Endodermal cell (in vitro differentiated cells): Measurements from ENCODE around the gene HMBS. TPM values are rescaled to one million over a fixed set of nuclear protein-coding genes. Genes with fewer than 3 reads are reported as not detected.

Experiments used
- DNase-seq: peaks from one replicate; pipeline ENCODE4 v3.0.0-alpha.2; 2017
- H3K27ac ChIP-seq: 2 replicates; pipeline ENCODE4 v1.5.1; 2013; ENCODE audit warnings: mild to moderate bottlenecking, low read depth, low read length, moderate library complexity
- H3K27me3 ChIP-seq: 2 replicates; pipeline ENCODE4 v1.6.1; 2013; ENCODE audit warnings: mild to moderate bottlenecking, low read length, moderate library complexity; ENCODE audit not compliant: insufficient read depth, control insufficient read depth, poor library complexity, severe bottlenecking
- H3K36me3 ChIP-seq: 2 replicates; pipeline ENCODE4 v1.7.0; 2013; ENCODE audit warnings: mild to moderate bottlenecking, low read length, moderate library complexity; ENCODE audit not compliant: control insufficient read depth, insufficient read depth
- H3K4me1 ChIP-seq: one replicate; pipeline ENCODE4 v1.7.0; 2013; ENCODE audit warnings: low read length; ENCODE audit not compliant: control insufficient read depth, insufficient read depth
- H3K4me3 ChIP-seq: 2 replicates; pipeline ENCODE4 v1.5.1; 2013; ENCODE audit warnings: mild to moderate bottlenecking, low read length, moderate library complexity
- H3K9ac ChIP-seq: 2 replicates; pipeline ENCODE4 v1.6.1; 2013; ENCODE audit warnings: mild to moderate bottlenecking, low read length, moderate library complexity; ENCODE audit not compliant: poor library complexity, severe bottlenecking; ENCODE audit errors: extremely low read depth
- H3K9me3 ChIP-seq: 2 replicates; pipeline ENCODE4 v1.6.1; 2013; ENCODE audit warnings: mild to moderate bottlenecking, low read length, moderate library complexity; ENCODE audit not compliant: control insufficient read depth
- H3K27ac Mint-ChIP-seq: 2 replicates; pipeline ENCODE4 v1.8.0; 2020; ENCODE audit warnings: mixed read lengths
- H3K27me3 Mint-ChIP-seq: 2 replicates; pipeline ENCODE4 v1.8.0; 2021; ENCODE audit warnings: mild to moderate bottlenecking, mixed read lengths; ENCODE audit not compliant: insufficient read depth
- H3K36me3 Mint-ChIP-seq: 2 replicates; pipeline ENCODE4 v1.8.0; 2020; ENCODE audit warnings: low read depth, mixed read lengths
- H3K4me1 Mint-ChIP-seq: 2 replicates; pipeline ENCODE4 v1.8.0; 2020; ENCODE audit warnings: mixed read lengths
- H3K4me3 Mint-ChIP-seq: 2 replicates; pipeline ENCODE4 v1.8.0; 2020; ENCODE audit warnings: mild to moderate bottlenecking, moderate library complexity, mixed read lengths
- H3K9me3 Mint-ChIP-seq: 2 replicates; pipeline ENCODE4 v1.8.0; 2020; ENCODE audit warnings: mild to moderate bottlenecking, mixed read lengths
- CTCF ChIP-seq: fragments of 200-600 bp; sonication (generic); conservative IDR thresholded peaks from 2 replicates; pipeline ENCODE4 v1.5.0; 2021; ENCODE audit warnings: antibody characterized with exemption, mild to moderate bottlenecking
- whole genome bisulfite sequencing, 2 experiments: methylation state at CpG; one replicate each; pipeline versions ENCODE4 v1.1.5 to v1.1.7; 2013; ENCODE audit warnings: missing lambda C conversion rate in 2 of 2, mixed read lengths in 1 of 2; ENCODE audit not compliant: insufficient coverage in 1 of 2, insufficient read length in 1 of 2; 5-methylcytosine and 5-hydroxymethylcytosine counted together
- total RNA-seq, 2 donors: library from RNA; stranded (reverse); fragmentation: NEBNext Ultra II Directional in 1 of 2; extraction: Animal tissue kit (Norgen Biotek cat#: 25700) in 1 of 2; gene quantifications; 2 replicates in 1 of 2; 3 replicates in 1 of 2; pipeline ENCODE4 v1.2.1, GENCODE V29; 2021

HMBS gene
- total RNA-seq, 2 donors from 2014 or later = 45.9 to 54.8 TPM

DNA sequence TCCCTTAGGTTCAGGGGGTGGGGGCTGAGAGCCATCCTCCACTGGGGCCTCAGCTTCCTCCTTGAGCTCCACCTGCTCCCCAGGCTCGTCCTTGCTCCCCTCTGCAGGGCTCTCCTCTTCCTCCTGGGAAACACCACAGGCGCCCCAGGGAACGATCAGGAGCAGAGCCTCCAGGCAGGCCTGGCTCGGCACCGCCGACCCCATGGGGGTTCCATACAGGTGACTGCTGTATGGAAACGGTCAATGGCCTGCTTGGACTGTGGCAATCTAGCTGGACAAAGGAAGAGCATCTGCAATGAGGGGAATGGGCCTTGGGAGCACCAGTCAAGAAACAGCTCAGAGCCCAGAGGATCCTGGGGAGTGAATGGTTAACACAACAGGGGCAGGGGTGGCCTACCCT is 35.6 kb upstream of the HMBS start:
- no peak overlapping the region for H3K27ac Mint-ChIP-seq
- no peaks in the 10 kb centered on the region for H3K27me3 Mint-ChIP-seq
- H3K4me1 ChIP-seq = no peaks in the 10 kb centered on the region
- no peaks in the 10 kb centered on the region for H3K9me3 ChIP-seq
- no peak overlapping the region for H3K9ac ChIP-seq
- peaks cover 93% of the 10 kb centered on the region for H3K36me3 Mint-ChIP-seq
- H3K36me3 ChIP-seq = peaks cover 99% of the 10 kb centered on the region
- no peaks in the 10 kb centered on the region for H3K9me3 Mint-ChIP-seq
- H3K27me3 ChIP-seq = no peaks in the 10 kb centered on the region
- WGBS, 2 experiments = 94 to 96% methylated on average over 4 to 7 of the region's 7 CpGs
- TF ChIP-seq CTCF = no peak
- no peak for DNase-seq
- no peak overlapping the region for H3K4me3 Mint-ChIP-seq
- no peak overlapping the region for H3K4me3 ChIP-seq
- no peak overlapping the region for H3K27ac ChIP-seq
- H3K4me1 Mint-ChIP-seq = peaks cover 9% of the 10 kb centered on the region

DNA sequence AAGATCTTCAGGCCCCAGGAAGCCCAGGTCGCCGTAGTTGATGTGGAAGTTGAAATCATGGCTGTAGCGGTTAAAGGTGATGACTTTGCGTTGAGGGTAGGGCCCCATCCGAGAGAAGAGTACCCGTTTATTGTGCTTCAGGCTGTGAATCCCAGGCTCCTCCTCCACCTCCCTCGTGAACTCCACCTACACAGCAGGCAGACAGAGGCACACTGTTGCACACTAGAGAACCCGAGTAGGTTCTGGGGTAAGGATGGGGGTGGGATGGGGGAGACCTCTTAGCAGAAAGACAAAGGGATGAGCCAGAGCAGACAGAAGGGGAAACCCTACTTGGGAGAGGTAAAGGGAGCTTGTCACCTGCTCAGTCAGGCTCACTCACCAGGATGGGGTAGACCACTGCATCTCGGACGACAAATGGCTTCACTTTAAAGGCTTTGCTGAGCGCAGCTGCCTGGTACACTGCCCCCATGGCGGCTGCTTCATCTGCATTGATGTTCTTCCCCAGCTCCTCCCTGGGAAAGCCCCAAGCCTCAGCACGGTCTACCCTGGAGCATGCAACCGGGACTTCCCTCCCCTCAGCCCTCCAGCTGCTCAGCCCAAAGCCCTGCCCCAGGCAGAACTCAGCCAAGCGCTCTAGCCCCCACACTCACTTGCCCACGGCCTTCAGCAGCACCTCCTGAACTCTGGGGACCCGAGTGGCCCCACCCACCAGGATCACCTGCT is 33.1 kb upstream of the HMBS start:
- WGBS, 2 experiments = 94 to 96% methylated on average over 11 to 17 of the region's 17 CpGs
- peaks cover 8% of the 10 kb centered on the region for H3K4me1 Mint-ChIP-seq
- peaks cover 91% of the 10 kb centered on the region for H3K36me3 ChIP-seq
- H3K36me3 Mint-ChIP-seq = peaks cover 90% of the 10 kb centered on the region
- no peaks in the 10 kb centered on the region for H3K9me3 Mint-ChIP-seq
- H3K4me3 ChIP-seq = no peak overlapping the region
- H3K9ac ChIP-seq = no peak overlapping the region
- no peaks in the 10 kb centered on the region for H3K27me3 ChIP-seq
- no peak overlapping the region for H3K27ac ChIP-seq
- TF ChIP-seq CTCF = no peak
- H3K27me3 Mint-ChIP-seq = no peaks in the 10 kb centered on the region
- no peak for DNase-seq
- H3K27ac Mint-ChIP-seq = no peak overlapping the region
- no peaks in the 10 kb centered on the region for H3K9me3 ChIP-seq
- no peaks in the 10 kb centered on the region for H3K4me1 ChIP-seq
- no peak overlapping the region for H3K4me3 Mint-ChIP-seq

DNA sequence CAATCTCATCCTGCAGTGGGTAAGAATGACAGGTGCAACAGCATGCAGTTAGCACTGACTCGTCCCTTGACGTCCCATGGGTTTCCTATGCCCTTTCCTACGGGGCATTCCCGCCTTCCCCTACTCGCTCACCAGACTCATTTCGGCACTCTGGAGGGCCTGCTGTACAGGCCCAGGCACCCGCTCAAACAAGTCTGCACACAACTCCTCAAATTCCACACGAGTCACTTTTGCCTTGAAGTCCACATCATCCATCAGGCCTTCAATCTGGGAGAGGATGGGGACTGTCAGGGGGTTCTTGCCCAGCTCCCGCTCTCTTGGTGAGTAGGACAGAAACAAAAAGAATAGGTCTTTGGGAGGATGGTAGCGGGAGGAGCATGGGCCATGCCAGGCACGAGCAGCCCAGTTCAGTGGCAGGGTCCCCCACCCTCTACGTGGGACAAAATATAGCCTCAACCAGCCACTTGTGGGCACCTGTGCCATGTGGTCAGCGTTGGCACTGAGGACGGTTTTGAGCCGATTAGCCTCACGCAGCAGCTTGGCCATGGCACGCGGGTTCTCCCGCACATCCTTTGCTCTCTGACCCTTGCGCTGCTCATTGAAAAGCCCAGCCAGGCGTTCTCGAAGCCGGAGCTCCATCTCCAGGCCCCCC is 32.4 kb upstream of the HMBS start:
- no peak overlapping the region for H3K27ac Mint-ChIP-seq
- Histone ChIP-seq H3K27ac (no peak overlapping the region), H3K9me3 (no peaks in the 10 kb centered on the region), H3K27me3 (no peaks in the 10 kb centered on the region), H3K4me3 (no peak overlapping the region), H3K36me3 (peaks cover 84% of the 10 kb centered on the region), H3K4me1 (no peaks in the 10 kb centered on the region), H3K9ac (no peak overlapping the region)
- no peak for TF ChIP-seq CTCF
- no peak for DNase-seq
- H3K27me3 Mint-ChIP-seq = no peaks in the 10 kb centered on the region
- WGBS, 2 experiments = 94 to 96% methylated on average over 19 to 23 of the region's 23 CpGs
- peaks cover 83% of the 10 kb centered on the region for H3K36me3 Mint-ChIP-seq
- no peak overlapping the region for H3K4me3 Mint-ChIP-seq
- no peaks in the 10 kb centered on the region for H3K9me3 Mint-ChIP-seq
- peaks cover 8% of the 10 kb centered on the region for H3K4me1 Mint-ChIP-seq
